Cardiac septum (tissue), 1 donor: Measurements from ENCODE around the gene PACSIN3. TPM values are rescaled to one million over a fixed set of nuclear protein-coding genes. Genes with fewer than 3 reads are reported as not detected.

ENCODE experiments used
- DNase-seq: peaks from one replicate; pipeline ENCODE4 v3.0.0-alpha.2; 2020; ENCODE audit warnings: low spot score
- intact Hi-C: fragments of 100-400 bp; cut with DNase I; formaldehyde crosslinking; loops from one replicate; pipeline ENCODE4 v1.14.0; 2022
- microRNA-seq: library from miRNA; unstranded; fragments of <30 nt; microRNA quantifications from one replicate; pipeline ENCODE4 v1.2.0, GENCODE V29; 2020
- total RNA-seq: library from RNA; stranded (reverse); fragmentation: NEBNext Ultra II Directional; extraction: Animal tissue kit (Norgen Biotek cat#: 25700); gene quantifications from one replicate; pipeline ENCODE4 v1.2.1, GENCODE V29; 2021
- donor health status: DM: no; HTN: no; CAD: no.

Gene PACSIN3
- total RNA-seq, 1 donor from 2014 or later = 295 TPM

- intact Hi-C loops = no loop called here
- DNase-seq = no peak
These were observed 49.3 kb downstream of the PACSIN3 start for GRCh38 chr11:47136921-47137320.

GRCh38 chr11:47136327-47136726, 49.9 kb downstream of the PACSIN3 start:
- no peak for DNase-seq
- intact Hi-C loops = no loop called here

GRCh38 chr11:47132981-47133380, 53.3 kb downstream of the PACSIN3 start:
- no peak for DNase-seq
- intact Hi-C loops = no loop called here

- intact Hi-C loops = no loop called here
These were observed 53.7 kb downstream of the PACSIN3 start for GRCh38 chr11:47132490-47132889.

GRCh38 chr11:47131136-47131535, 55.1 kb downstream of the PACSIN3 start:
- no peak for DNase-seq
- intact Hi-C loops = no loop called here

More at GRCh38 chr11:47132490-47132889, 53.7 kb downstream of the PACSIN3 start:
- DNase-seq = no peak

- intact Hi-C loops = no loop called here
- DNase-seq = no peak
These were observed 55.7 kb downstream of the PACSIN3 start for GRCh38 chr11:47130543-47130942.

Small RNA genes within 50 kb of the gene (microRNA-seq; reads per million reads assigned to microRNA genes)
- not detected for gene MIR6745

Other genes with a start within 250 kb of the PACSIN3 start
- gene CSTPP1, start 249.7 kb downstream of the PACSIN3 start, total RNA-seq = 13.2 TPM
- gene ARFGAP2, start 9.6 kb downstream of the PACSIN3 start, total RNA-seq = 72.3 TPM
- 13.9 TPM for gene DDB2, start 28.5 kb upstream of the PACSIN3 start, total RNA-seq
- 17.3 TPM for gene ACP2, start 62.4 kb upstream of the PACSIN3 start, total RNA-seq
- gene NR1H3, start 71.6 kb upstream of the PACSIN3 start, total RNA-seq = 7.1 TPM
- gene MADD, start 83.7 kb upstream of the PACSIN3 start, total RNA-seq = 33.1 TPM
- 1,860 TPM for gene MYBPC3, start 166.3 kb upstream of the PACSIN3 start, total RNA-seq
- gene SPI1, start 192.1 kb upstream of the PACSIN3 start, total RNA-seq = 12.0 TPM
- 72.2 TPM for gene SLC39A13, start 222.2 kb upstream of the PACSIN3 start, total RNA-seq
- gene PSMC3, start 240.0 kb upstream of the PACSIN3 start, total RNA-seq = 132 TPM